Nephron (organoid): ENCODE results near the gene ABCA6.
"Not testable (repeated sequence)": the region's sequence is repeated elsewhere in the genome, so short reads cannot be mapped to it uniquely, and the experiment has no call there.

Experiments used
- H3K27ac Mint-ChIP-seq, 3 experiments: 2 replicates each; pipeline ENCODE4 v1.8.0; 2020; ENCODE audit warnings: mixed read lengths in 3 of 3, mild to moderate bottlenecking in 2 of 3, moderate library complexity in 1 of 3
- H3K27me3 Mint-ChIP-seq: 2 replicates; pipeline ENCODE4 v1.8.0; 2021; ENCODE audit warnings: low read depth, mild to moderate bottlenecking, moderate library complexity, mixed read lengths
- H3K36me3 Mint-ChIP-seq: 2 replicates; pipeline ENCODE4 v1.8.0; 2020; ENCODE audit warnings: low read depth, mixed read lengths
- H3K4me1 Mint-ChIP-seq: 2 replicates; pipeline ENCODE4 v1.8.0; 2020; ENCODE audit warnings: mixed read lengths
- H3K4me3 Mint-ChIP-seq, 3 experiments: 2 replicates each; pipeline ENCODE4 v1.8.0; 2020; ENCODE audit warnings: mild to moderate bottlenecking in 3 of 3, mixed read lengths in 3 of 3, moderate library complexity in 2 of 3
- H3K9me3 Mint-ChIP-seq: 2 replicates; pipeline ENCODE4 v1.8.0; 2020; ENCODE audit warnings: mixed read lengths
- CTCF ChIP-seq, 3 experiments: fragments of 200-600 bp; sonication (generic); IDR thresholded peaks; one replicate each; pipeline ENCODE4 v1.5.0; 2021; ENCODE audit warnings: antibody characterized with exemption in 3 of 3; ENCODE audit not compliant: unreplicated experiment in 3 of 3

ABCA6 gene

DNA sequence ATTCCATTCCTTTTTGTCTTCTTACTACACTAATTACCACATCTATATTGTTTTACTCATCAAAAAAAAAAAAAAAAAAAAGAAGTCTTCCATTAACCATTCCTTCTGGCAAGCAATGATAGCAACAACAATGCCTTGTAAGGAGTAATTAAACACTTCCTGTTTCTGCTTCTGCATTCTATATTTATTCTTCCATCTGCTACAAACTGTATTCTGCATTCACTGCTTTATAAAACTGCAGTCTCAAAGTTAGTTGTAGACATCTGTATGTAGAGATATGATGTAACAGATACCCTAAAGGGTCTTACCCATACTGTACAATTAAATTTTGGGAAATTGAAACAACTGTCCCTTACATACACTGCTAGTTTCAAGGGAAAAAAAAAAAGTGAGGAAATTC is 28.7 kb upstream of the ABCA6 start:
- Mint-ChIP-seq H3K4me3 (no peak overlapping the region), H3K9me3 (peaks cover 2% of the 10 kb centered on the region), H3K4me1 (no peaks in the 10 kb centered on the region), H3K27me3 (peaks cover 3% of the 10 kb centered on the region), H3K27ac (no peak overlapping the region), H3K36me3 (no peaks in the 10 kb centered on the region)
- no peak for TF ChIP-seq CTCF (IDR thresholded peaks at IDR 0.05; ENCODE audit: unreplicated experiment in 3 of 3)

DNA sequence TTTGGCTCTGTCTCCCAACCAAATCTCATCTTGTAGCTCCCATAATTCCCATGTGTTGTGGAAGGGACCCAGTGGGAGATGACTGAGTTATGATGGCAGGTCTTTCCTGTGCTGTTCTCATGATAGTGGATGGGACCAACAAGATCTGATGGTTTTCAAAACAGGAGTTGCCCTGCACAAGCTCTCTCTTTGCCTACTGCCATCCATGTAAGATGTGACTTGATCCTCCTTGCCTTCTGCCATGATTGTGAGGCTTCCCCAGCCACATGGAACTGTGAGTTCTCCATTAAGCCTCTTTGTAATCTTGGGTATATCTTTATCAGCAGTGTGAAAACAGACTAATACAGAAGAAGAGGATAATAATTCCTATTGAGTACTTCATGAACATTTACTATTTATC is 26.9 kb upstream of the ABCA6 start:
- not testable (repeated sequence) for H3K4me1 Mint-ChIP-seq, H3K4me3 Mint-ChIP-seq, H3K36me3 Mint-ChIP-seq, H3K9me3 Mint-ChIP-seq, H3K27me3 Mint-ChIP-seq
- peak overlapping the region in 1 of 3 experiments; percentile 52 for H3K27ac Mint-ChIP-seq

DNA sequence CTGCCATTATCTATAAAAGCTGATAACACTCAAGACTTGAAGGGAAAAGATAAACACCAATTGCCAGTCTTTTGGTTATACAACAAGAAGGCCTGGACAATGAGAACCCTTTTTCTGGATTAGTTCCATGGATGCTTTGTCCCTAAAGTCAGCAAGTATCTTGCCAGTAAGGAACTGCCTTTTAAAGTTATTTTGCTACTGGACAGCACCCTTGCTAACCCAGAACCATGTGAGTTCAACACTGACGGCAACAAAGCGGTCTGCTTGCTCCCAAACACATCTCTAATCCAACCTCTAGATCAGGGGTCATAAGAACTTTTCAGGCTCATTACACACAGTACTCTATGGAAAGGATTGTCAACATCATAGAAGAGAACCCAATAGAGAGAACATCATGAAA is 25.3 kb upstream of the ABCA6 start:
- Mint-ChIP-seq H3K9me3 (peaks cover 2% of the 10 kb centered on the region), H3K27ac (no peak overlapping the region), H3K36me3 (no peaks in the 10 kb centered on the region), H3K4me1 (no peaks in the 10 kb centered on the region), H3K27me3 (peaks cover 3% of the 10 kb centered on the region), H3K4me3 (no peak overlapping the region)
- no peak for TF ChIP-seq CTCF (IDR thresholded peaks at IDR 0.05; ENCODE audit: unreplicated experiment in 3 of 3)

DNA sequence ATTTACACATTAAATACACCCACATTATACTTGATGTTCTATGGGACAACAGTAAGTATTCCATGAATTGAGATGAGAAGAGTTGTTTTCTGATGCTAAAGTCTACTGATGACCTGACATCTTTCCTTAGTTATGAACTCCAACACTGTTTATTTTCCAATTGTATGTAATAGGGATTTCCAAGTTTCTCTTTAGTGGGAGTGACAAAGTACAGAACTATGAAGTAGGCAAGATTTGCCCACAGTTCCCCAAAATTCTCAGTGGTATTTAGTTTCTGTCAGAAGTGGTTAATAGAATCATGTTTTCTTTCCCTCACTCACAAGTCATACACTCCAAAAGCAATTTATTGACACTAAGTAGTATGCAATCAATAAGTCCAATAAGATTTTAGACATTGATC is 22.5 kb upstream of the ABCA6 start:
- Mint-ChIP-seq H3K36me3 (no peaks in the 10 kb centered on the region), H3K27me3 (peaks cover 3% of the 10 kb centered on the region), H3K9me3 (no peaks in the 10 kb centered on the region), H3K27ac (no peak overlapping the region), H3K4me1 (no peaks in the 10 kb centered on the region), H3K4me3 (no peak overlapping the region)
- TF ChIP-seq CTCF (IDR thresholded peaks at IDR 0.05; ENCODE audit: unreplicated experiment in 3 of 3): no peak

DNA sequence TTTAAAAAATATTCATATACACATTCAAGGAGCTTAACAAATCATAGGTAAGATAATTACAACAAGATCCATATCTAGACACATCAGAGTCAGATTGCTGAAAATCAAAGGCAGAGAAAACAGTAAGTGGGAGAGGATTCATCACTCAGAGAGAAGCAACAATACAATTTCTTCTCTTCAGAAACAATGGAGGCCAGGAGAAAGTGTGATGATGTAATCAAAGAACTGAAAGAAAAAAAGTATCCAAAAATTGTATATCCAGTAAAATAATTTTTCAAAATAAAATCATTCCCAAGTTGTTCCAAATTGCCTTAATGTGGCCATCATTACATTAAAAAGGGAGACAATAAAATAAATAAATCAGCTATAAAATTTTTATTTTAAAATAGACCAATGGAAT is 17.7 kb upstream of the ABCA6 start:
- H3K36me3 Mint-ChIP-seq: no peaks in the 10 kb centered on the region
- no peaks in the 10 kb centered on the region for H3K9me3 Mint-ChIP-seq
- H3K27me3 Mint-ChIP-seq: no peaks in the 10 kb centered on the region
- no peak for TF ChIP-seq CTCF (IDR thresholded peaks at IDR 0.05; ENCODE audit: unreplicated experiment in 3 of 3)
- peaks cover 6% of the 10 kb centered on the region for H3K4me1 Mint-ChIP-seq
- H3K27ac Mint-ChIP-seq: no peak overlapping the region
- H3K4me3 Mint-ChIP-seq: no peak overlapping the region

GRCh38 chr17:69154267-69154666 is 12.6 kb upstream of the ABCA6 start:
- Mint-ChIP-seq H3K27ac (no peak overlapping the region), H3K27me3 (peaks cover 8% of the 10 kb centered on the region), H3K4me3 (no peak overlapping the region), H3K36me3 (no peaks in the 10 kb centered on the region), H3K4me1 (peaks cover 10% of the 10 kb centered on the region), H3K9me3 (no peaks in the 10 kb centered on the region)
- TF ChIP-seq CTCF (IDR thresholded peaks at IDR 0.05; ENCODE audit: unreplicated experiment in 3 of 3): no peak
